ENCODE data around the gene VCX3A.
"Not testable (repeated sequence)": the region's sequence is repeated elsewhere in the genome, so short reads cannot be mapped to it uniquely, and the experiment has no call there.

Gene VCX3A

GRCh38 chrX:6535018-6535417 lies at the start of gene VCX3A:
Gene VCX3A, minus strand, starts transcription at chrX:6535118. Its CDS starts 621 bp downstream, at chrX:6534497.
- DNase-seq (ENCODE audit: low read depth in 1 of 2, low spot score in 1 of 2): not testable (repeated sequence)

- DNase-seq (ENCODE audit: low read depth in 1 of 2, low spot score in 1 of 2): no peak
Observed at GRCh38 chrX:6574762-6575161, 39.8 kb upstream of the VCX3A start.

- no peak for DNase-seq (ENCODE audit: low read depth in 1 of 2, low spot score in 1 of 2)
Observed at GRCh38 chrX:6568031-6568430, 33.1 kb upstream of the VCX3A start.

- DNase-seq (ENCODE audit: low read depth in 1 of 2, low spot score in 1 of 2): no peak
Observed at GRCh38 chrX:6558979-6559378, 24.1 kb upstream of the VCX3A start.

GRCh38 chrX:6557690-6558089 lies 22.8 kb upstream of the VCX3A start:
- DNase-seq (ENCODE audit: low read depth in 1 of 2, low spot score in 1 of 2): no peak

- DNase-seq (ENCODE audit: low read depth in 1 of 2, low spot score in 1 of 2): no peak
Observed at GRCh38 chrX:6550999-6551398, 16.1 kb upstream of the VCX3A start.

- no peak for DNase-seq (ENCODE audit: low read depth in 1 of 2, low spot score in 1 of 2)
Observed at GRCh38 chrX:6545712-6546111, 10.8 kb upstream of the VCX3A start.

- DNase-seq (ENCODE audit: low read depth in 1 of 2, low spot score in 1 of 2): no peak
Observed at GRCh38 chrX:6526564-6527136, 8.3 kb downstream of the VCX3A start.

GRCh38 chrX:6517376-6517775 lies 17.5 kb downstream of the VCX3A start:
- DNase-seq (ENCODE audit: low read depth in 1 of 2, low spot score in 1 of 2): no peak

GRCh38 chrX:6506444-6506843 lies 28.5 kb downstream of the VCX3A start:
- no peak for DNase-seq (ENCODE audit: low read depth in 1 of 2, low spot score in 1 of 2)

GRCh38 chrX:6505960-6506359 lies 29.0 kb downstream of the VCX3A start:
- no peak for DNase-seq (ENCODE audit: low read depth in 1 of 2, low spot score in 1 of 2)

- DNase-seq (ENCODE audit: low read depth in 1 of 2, low spot score in 1 of 2): no peak
Observed at GRCh38 chrX:6500719-6501118, 34.2 kb downstream of the VCX3A start.

GRCh38 chrX:6498324-6498723 lies 36.6 kb downstream of the VCX3A start:
- DNase-seq (ENCODE audit: low read depth in 1 of 2, low spot score in 1 of 2): no peak

All from activated CD4-positive, alpha-beta T cell treated with anti-CD3 and anti-CD28 coated beads, Interleukin-2, amount 50 U/mL, for 24 hours (primary cell).